ENCODE data around the gene VAV3.

The VAV3 gene

DNA sequence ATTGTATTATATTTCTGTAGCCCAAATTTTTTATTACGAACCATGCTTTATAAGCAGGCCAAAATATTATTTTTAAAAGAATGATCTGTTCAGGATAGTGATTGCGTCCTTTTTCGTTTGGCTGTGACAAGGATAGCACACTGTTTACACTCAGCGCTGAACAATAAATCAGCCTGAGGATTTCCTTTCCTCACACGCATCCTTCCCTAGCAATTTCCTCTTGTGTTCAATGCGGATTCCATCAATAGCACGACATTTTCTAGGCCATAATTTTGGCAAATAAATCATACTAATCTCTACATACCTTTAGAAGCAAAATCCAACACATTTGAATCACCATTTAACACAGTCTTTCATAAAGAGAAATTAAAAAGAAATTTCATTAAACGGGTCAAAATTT is 1.6 kb upstream of the VAV3 start:
- DNase-seq, result no peak

GRCh38 chr1:107964336-107965109 is 457 bp downstream of the VAV3 start:
- no peak for DNase-seq

GRCh38 chr1:107963601-107964335 is 1.2 kb downstream of the VAV3 start:
- DNase-seq, result peak; percentile 77

DNA sequence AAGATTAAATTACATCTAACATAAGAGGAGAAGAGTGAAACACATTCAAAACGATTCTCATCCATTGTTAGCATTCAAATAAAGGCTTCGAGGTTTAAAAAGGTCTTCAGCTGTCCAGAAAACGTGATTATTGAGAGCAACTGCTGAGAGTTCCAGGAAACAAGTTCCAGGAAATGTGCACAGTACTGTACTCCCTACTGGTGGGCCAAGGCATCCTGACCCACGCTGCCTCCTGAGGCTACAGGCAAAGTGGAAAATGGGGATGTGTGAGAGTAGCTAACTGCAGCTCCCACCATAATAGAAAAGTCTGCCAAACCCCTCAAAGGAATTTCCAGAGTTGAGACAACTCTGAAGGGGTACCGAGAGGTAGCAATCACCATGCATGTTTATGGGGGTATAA is 2.0 kb downstream of the VAV3 start:
- peak; percentile 13 for DNase-seq

DNA sequence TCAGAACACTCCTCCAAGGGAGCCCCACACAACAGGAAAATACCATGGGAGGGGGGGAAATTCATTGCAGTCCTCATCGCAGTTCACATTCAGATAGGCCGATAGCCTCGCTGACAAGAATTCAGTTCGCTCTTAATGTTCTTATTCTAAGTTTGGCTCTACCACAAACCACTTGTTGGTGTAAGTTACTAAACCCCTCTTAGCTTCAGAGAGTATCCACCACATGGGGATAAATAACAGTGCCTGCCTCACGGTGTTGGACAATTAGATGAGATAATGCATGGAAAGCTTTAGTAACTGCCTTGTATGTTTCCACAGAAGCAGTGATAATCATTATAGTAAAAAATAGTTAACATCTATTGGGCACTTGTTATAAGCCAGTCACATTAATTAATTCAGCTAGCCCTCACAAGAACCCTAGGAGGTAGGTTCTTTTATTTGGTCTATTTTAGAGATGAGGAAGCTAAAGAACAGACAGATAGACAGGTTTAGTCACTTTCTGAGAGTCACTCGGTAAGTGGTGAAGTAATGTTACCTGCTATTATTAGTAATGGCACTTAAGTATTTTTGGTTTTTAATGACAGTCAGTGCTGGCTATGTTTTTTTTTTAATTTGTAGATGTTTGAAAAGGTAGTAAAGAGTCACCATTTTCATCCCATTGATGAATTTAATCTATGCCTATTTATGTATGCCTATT is 10.1 kb downstream of the VAV3 start:
- peak; percentile 44 for DNase-seq

- no peak for DNase-seq
Observed at GRCh38 chr1:107954126-107954525, 10.9 kb downstream of the VAV3 start.

GRCh38 chr1:107953556-107953955 is 11.4 kb downstream of the VAV3 start:
- no peak for DNase-seq

DNA sequence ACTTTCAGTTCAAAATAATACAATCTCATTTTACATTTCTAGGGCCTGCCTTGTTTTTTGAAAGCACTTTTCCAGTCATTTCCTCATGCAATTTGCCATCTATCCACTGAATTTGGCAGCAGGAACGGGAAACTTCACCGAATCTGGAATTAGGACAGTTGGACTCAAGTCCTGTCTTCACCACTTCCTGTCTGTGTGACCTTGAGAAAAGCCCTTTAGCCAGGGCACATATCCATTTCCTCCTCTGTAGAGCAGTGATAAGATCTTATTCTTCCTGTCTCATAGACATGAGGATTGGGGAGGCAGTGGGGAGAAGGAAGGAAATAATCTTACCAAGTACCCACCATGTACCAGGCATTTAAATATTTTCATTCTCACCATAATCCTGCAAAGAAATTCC is 12.0 kb downstream of the VAV3 start:
- DNase-seq, result peak; percentile 65

- no peak for DNase-seq
Observed at GRCh38 chr1:107950464-107950863, 14.5 kb downstream of the VAV3 start.

- DNase-seq, result peak; percentile 27
Observed at GRCh38 chr1:107949467-107950253, 15.3 kb downstream of the VAV3 start.

GRCh38 chr1:107946794-107947193 is 18.2 kb downstream of the VAV3 start:
- no peak for DNase-seq

DNA sequence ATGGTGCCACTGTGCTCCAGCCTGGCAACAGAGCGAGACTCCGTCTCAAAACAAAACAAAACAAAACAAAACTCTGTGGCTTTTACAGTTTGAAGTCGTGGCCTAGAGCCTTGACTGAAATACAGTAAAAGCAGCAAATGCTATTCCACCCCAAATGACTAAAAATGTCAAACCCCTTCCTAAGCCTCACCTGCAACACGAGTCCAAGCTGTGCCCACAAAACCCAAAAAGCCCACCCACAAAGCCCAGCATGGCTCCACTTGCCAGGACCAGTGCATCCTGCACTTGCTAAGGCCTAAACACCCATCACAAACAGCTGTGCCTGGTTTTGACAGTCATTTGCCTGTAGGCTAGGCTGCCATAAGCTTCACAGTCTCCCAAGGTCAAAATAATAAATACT is 21.3 kb downstream of the VAV3 start:
- no peak for DNase-seq

- peak; percentile 53 for DNase-seq
Observed at GRCh38 chr1:107942814-107943213, 22.2 kb downstream of the VAV3 start.

- no peak for DNase-seq
Observed at GRCh38 chr1:107941531-107941930, 23.4 kb downstream of the VAV3 start.

DNA sequence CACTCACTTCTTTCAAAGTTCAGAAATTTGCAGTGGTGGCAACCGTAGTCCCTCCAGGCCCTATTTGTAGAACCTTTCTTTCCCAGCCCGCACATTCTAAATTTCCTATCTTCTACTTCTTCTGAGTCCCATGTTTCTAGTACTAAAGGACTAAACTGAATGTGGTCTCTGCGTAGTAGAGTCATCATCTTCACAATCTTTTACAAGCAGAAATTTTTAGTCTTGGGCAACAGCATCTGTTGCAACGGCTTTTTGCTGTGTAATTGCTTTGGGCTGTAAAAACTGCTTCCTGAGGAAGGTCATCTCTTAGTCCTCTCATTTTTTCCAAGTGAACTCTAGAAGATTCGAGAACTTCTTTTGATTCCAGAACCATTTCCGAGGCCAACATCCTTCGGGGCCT is 23.9 kb downstream of the VAV3 start:
- peak; percentile 95 for DNase-seq

DNA sequence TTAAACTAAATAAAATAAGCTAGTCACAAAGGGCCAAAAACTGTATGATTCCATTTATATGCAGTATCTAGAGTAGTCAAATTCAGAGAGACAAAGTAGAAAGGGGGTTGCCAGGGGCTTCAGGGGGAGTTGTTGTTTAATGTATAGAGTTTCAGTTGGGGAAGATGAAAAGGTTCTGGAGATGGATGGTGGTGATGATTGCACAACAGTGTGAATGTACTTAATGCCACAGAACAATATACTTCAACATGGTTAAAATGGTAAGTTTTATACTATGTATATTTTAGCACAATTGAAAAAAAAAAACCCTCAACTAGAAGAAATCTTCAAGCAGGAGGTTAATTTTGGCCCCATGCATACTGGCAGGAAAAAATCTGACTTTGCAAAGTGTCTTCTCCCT is 24.3 kb downstream of the VAV3 start:
- DNase-seq, result peak; percentile 61

GRCh38 chr1:107940017-107940577 is 24.9 kb downstream of the VAV3 start:
- DNase-seq, result no peak

DNA sequence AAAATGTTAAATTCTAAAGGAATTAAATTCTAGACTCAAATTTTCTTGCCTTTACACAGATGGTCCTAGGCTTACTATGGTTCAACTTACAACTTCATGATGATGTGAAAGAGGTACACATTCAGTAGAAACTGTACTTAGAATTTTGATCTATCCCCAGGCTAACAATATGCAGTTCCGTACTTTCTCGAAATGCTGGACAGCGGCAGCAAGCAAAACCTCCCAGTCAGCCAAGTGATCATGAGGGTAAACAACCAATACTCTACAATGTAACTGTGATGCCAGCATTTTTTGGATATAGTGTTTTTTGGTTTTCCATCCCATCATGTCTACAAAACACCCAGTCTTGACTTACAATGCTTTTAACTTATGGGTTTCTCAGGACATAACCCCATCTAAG is 25.7 kb downstream of the VAV3 start:
- no peak for DNase-seq

DNA sequence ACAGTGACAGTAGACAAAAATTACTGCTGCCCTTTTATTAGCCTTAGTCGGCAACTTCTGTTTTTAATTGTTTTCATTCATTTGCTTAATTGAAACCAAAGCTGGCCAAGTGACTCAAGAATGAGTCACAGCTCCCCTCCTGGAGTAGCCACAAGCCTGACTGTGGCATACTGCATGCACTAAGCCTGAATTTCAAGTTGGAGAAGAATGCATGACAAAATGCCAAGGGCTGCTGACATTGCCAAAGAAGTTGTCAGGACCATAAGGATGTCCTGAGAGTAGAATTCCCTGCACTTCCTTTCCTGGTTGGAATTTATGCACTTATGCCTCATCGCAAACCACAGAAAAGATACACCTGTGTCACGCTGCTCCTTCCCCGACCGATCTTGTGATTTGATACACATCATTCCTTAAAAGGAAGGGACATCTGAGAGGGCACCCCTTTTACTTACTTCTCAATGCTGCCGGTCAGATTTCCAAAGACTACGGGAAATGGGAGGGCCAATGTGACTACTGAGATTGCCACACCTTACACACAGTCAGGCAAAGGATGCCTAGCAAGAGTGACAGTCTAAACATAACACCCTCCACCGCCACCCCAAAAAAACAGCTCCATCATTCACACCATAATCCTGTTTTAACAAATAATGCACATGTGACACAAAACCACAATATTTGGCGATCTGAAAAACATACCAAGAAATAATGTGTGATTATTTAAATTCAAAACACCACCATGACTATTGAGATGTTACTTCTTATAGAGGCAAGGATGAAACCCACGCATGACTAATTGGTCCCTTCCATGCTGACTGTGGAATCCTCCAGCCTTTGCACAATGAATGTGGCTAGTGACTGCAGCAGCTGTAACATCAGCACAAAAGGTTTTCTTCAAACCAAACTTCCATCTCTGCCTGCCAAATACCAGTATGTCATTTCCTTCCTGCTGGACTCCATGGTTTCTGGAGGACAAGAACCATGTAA is 28.2 kb downstream of the VAV3 start:
- DNase-seq, result peak; percentile 92

DNA sequence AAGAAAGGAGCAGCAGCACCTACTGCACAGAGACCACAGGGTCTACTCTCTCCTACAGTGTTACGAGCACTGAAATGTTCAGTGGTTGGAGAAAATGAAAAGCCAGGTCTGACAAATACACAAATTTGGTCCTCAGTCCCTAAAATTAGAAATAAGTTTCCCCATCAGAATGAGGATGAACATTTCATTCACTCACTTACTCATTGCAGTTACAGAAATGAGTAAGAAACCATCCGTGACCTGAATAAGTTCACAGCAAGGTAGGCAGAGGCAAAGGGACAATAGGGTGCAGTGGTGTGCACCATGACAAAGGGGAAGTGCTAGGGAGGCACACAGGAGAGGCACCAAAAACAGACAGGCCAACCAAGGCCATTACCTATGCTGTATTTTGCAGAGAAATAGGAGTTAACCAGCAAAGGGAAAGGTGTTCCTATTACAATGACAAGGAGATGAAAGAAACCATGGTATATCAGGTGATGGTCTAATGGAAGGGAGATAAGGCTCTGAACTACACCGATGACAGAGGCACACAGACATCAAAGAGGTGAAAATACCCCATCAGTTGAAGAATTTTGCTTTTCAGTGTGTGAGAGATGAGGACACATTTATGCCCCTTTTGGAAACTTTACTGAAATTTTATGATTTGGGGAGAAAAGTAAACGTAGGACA is 29.4 kb downstream of the VAV3 start:
- DNase-seq, result peak; percentile 10

GRCh38 chr1:107934578-107934977 is 30.4 kb downstream of the VAV3 start:
- no peak for DNase-seq

Data from MV-4-11 (cell line).